BE2C (cell line): ENCODE results near the gene SEMA3B. TPM values are rescaled to one million over a fixed set of nuclear protein-coding genes. Genes with fewer than 3 reads are reported as not detected.

Experiments used
- DNase-seq: peaks from one replicate; pipeline ENCODE4 v3.0.0-alpha.2; 2020
- H3K27me3 ChIP-seq: fragments of 250-450 bp; sonication (Bioruptor Pico); 2 replicates; pipeline ENCODE4 v1.5.1; 2020; ENCODE audit warnings: mild to moderate bottlenecking
- H3K36me3 ChIP-seq: fragments of 250-450 bp; sonication (Bioruptor Pico); 2 replicates; pipeline ENCODE4 v1.5.1; 2020; ENCODE audit warnings: mild to moderate bottlenecking
- H3K4me1 ChIP-seq: fragments of 250-450 bp; sonication (Bioruptor Pico); 2 replicates; pipeline ENCODE4 v1.5.1; 2020
- H3K4me3 ChIP-seq: 2 replicates; pipeline ENCODE4 v1.5.1; 2011; ENCODE audit warnings: low read depth, low read length
- H3K9me3 ChIP-seq: fragments of 250-450 bp; sonication (Bioruptor Pico); 2 replicates; pipeline ENCODE4 v1.5.1; 2020
- polyA plus RNA-seq: library from polyadenylated mRNA; unstranded; fragments of >200 nt; gene quantifications from one replicate; pipeline ENCODE4 v1.2.1, GENCODE V29; 2012; ENCODE audit warnings: low read depth, missing spikeins; ENCODE audit not compliant: insufficient read length, insufficient read depth
- TF ChIP-seq, protein P1 (sequence below): IDR thresholded peaks from 2 replicates; pipeline ENCODE4 v1.5.1; 2012; ENCODE audit warnings: mild to moderate bottlenecking, low read depth, low read length

SEMA3B gene
- 1.5 TPM for polyA plus RNA-seq

- Histone ChIP-seq H3K27me3 (peaks cover 9% of the 10 kb centered on the region), H3K4me1 (no peaks in the 10 kb centered on the region), H3K36me3 (no peaks in the 10 kb centered on the region), H3K4me3 (no peak within 1 kb of the TSS), H3K9me3 (no peaks in the 10 kb centered on the region)
- DNase-seq: no peak
- TF ChIP-seq, protein P1, sequence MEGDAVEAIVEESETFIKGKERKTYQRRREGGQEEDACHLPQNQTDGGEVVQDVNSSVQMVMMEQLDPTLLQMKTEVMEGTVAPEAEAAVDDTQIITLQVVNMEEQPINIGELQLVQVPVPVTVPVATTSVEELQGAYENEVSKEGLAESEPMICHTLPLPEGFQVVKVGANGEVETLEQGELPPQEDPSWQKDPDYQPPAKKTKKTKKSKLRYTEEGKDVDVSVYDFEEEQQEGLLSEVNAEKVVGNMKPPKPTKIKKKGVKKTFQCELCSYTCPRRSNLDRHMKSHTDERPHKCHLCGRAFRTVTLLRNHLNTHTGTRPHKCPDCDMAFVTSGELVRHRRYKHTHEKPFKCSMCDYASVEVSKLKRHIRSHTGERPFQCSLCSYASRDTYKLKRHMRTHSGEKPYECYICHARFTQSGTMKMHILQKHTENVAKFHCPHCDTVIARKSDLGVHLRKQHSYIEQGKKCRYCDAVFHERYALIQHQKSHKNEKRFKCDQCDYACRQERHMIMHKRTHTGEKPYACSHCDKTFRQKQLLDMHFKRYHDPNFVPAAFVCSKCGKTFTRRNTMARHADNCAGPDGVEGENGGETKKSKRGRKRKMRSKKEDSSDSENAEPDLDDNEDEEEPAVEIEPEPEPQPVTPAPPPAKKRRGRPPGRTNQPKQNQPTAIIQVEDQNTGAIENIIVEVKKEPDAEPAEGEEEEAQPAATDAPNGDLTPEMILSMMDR: no peak
These were observed at the start of gene SEMA3B for GRCh38 chr3:50268703-50269451. SEMA3B (plus strand) TSS chr3:50269147; CDS start chr3:50269241, 94 bp downstream.

DNA sequence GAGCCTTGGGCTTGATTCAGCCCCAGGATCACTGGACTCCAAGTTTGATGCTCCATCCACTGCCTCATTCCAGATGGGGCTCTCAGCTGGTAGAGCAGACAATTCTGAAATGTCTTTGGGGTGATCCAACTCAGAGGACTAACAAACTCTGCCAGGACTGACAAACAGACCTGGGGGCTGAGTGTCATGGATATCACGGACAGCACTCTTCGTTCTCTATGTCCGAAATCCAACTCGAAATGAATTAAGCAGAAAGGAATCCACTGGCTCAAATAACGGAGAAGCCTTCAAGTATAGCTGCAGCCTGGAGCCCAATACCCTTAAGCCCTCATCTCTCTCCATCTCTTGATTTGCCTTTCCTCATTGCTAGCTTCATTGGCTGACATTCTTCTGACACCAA, 49.7 kb upstream of the SEMA3B start:
- H3K27me3 ChIP-seq: no peaks in the 10 kb centered on the region
- no peaks in the 10 kb centered on the region for H3K9me3 ChIP-seq
- no peak overlapping the region for H3K4me3 ChIP-seq
- H3K4me1 ChIP-seq: no peaks in the 10 kb centered on the region
- TF ChIP-seq, protein P1: no peak
- no peak for DNase-seq
- no peaks in the 10 kb centered on the region for H3K36me3 ChIP-seq

GRCh38 chr3:50220109-50220508, 48.8 kb upstream of the SEMA3B start:
- Histone ChIP-seq H3K4me3 (no peak overlapping the region), H3K4me1 (no peaks in the 10 kb centered on the region), H3K36me3 (no peaks in the 10 kb centered on the region), H3K27me3 (no peaks in the 10 kb centered on the region), H3K9me3 (no peaks in the 10 kb centered on the region)
- DNase-seq: no peak
- TF ChIP-seq, protein P1: no peak

GRCh38 chr3:50221051-50221410, 47.9 kb upstream of the SEMA3B start:
- Histone ChIP-seq H3K4me3 (no peak overlapping the region), H3K9me3 (no peaks in the 10 kb centered on the region), H3K27me3 (no peaks in the 10 kb centered on the region), H3K4me1 (no peaks in the 10 kb centered on the region), H3K36me3 (no peaks in the 10 kb centered on the region)
- no peak for DNase-seq
- TF ChIP-seq, protein P1: no peak

- no peaks in the 10 kb centered on the region for H3K9me3 ChIP-seq
- no peak overlapping the region for H3K4me3 ChIP-seq
- no peaks in the 10 kb centered on the region for H3K4me1 ChIP-seq
- TF ChIP-seq, protein P1: no peak
- H3K36me3 ChIP-seq: no peaks in the 10 kb centered on the region
- no peaks in the 10 kb centered on the region for H3K27me3 ChIP-seq
- no peak for DNase-seq
These were observed 47.4 kb upstream of the SEMA3B start for GRCh38 chr3:50221411-50222168.

DNA sequence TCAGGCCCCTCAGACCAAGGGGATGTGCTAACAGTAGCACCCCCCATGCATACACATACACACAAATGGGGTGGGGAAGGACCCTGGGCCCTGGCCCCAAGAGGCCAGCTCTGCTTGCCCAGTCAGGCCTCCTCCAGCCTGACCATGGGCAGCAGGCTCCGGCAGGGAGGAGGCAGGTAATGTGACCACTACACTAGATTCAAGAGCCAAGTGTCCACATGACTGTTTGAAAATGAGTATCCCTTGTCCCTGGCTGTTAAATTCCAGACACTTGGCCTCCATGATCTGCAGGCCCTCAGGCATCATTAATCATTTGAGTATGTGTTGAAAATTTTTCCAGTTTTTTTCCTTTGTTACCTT, 46.8 kb upstream of the SEMA3B start:
- Histone ChIP-seq H3K36me3 (no peaks in the 10 kb centered on the region), H3K27me3 (no peaks in the 10 kb centered on the region), H3K4me1 (no peaks in the 10 kb centered on the region), H3K9me3 (no peaks in the 10 kb centered on the region), H3K4me3 (no peak overlapping the region)
- TF ChIP-seq, protein P1: no peak
- DNase-seq: no peak
